Measurements from ENCODE around the gene GLRX2.

DNA sequence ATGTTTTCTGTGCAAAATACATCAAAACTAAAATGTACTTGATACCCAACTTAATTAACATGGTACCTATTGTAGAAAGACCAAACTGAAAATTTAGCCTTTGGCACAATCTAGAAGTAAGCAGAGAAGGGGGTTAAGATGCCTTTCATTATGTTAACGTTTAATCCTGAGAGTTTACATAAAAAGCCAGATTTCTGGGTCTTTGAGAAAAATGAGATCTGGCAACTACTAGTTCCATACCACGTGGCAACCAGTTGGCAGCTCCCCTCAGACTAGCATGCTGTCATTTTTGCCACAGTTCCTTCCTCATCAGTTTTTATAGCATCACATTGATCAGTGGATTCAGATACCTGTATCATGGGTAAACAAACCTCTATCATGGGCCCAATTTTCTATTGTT is 44.3 kb downstream of the GLRX2 start:
- no peak for TF ChIP-seq POLR2A (IDR thresholded peaks at IDR 0.05)
- TF ChIP-seq, protein P1, sequence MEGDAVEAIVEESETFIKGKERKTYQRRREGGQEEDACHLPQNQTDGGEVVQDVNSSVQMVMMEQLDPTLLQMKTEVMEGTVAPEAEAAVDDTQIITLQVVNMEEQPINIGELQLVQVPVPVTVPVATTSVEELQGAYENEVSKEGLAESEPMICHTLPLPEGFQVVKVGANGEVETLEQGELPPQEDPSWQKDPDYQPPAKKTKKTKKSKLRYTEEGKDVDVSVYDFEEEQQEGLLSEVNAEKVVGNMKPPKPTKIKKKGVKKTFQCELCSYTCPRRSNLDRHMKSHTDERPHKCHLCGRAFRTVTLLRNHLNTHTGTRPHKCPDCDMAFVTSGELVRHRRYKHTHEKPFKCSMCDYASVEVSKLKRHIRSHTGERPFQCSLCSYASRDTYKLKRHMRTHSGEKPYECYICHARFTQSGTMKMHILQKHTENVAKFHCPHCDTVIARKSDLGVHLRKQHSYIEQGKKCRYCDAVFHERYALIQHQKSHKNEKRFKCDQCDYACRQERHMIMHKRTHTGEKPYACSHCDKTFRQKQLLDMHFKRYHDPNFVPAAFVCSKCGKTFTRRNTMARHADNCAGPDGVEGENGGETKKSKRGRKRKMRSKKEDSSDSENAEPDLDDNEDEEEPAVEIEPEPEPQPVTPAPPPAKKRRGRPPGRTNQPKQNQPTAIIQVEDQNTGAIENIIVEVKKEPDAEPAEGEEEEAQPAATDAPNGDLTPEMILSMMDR (IDR thresholded peaks at IDR 0.05), result no peak

All from body of pancreas (tissue), 4 donors.